GM19372 (cell line): ENCODE measurements around the gene FAM110D.

Experiments
- ATAC-seq: cut with Tn5 transposase; IDR thresholded peaks from one replicate; pipeline ENCODE4 v1.9.1; 2021; ENCODE audit warnings: mild to moderate bottlenecking, low read depth, moderate library complexity; ENCODE audit not compliant: unreplicated experiment

The FAM110D gene

GRCh38 chr1:26158908-26159742 is at the start of gene FAM110D:
FAM110D (plus strand) TSS chr1:26159079; CDS start chr1:26161292, 2,213 bp downstream.
- no peak for ATAC-seq

DNA sequence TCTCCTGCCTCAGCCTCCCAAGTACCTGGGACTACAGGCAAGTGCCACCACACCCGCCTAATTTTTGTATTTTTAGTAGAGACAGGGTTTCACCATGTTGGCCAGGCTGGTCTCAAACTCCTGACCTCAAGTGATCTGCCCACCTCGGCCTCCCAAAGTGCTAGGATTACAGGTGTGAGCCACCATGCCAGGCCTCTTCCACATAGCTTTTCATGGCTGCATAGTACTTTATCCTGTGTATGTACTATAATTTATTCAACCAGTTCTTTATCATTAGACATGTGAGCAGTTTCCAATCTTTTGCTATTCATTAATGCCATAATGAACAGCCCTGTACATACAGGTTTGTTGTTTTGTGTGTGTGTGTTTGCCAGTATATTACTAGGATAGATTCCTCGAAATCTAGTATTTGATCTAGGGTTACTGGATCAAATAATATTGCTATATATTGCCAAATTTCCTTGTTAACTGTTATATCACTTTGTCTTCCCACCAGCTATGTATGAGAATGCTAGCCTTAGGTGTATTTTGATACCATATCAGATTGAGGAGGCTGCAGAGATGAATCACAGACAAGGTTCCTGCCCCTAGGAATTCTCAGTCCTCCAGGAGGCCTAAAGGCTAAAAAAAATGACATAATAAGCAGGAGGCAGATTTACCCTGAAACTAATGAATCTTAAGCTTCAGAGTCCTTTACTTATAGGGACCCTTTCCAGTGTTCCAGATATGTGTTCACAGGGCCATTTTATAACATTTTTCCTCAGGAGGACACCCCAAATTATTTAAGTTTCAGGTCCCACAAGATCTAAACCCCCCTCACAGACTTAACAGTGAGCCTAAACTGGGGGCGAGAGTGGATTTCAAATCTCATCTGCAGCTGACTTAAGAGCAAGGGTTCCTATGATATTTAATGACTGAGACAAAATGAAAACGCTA is 49.4 kb upstream of the FAM110D start:
- no peak for ATAC-seq

DNA sequence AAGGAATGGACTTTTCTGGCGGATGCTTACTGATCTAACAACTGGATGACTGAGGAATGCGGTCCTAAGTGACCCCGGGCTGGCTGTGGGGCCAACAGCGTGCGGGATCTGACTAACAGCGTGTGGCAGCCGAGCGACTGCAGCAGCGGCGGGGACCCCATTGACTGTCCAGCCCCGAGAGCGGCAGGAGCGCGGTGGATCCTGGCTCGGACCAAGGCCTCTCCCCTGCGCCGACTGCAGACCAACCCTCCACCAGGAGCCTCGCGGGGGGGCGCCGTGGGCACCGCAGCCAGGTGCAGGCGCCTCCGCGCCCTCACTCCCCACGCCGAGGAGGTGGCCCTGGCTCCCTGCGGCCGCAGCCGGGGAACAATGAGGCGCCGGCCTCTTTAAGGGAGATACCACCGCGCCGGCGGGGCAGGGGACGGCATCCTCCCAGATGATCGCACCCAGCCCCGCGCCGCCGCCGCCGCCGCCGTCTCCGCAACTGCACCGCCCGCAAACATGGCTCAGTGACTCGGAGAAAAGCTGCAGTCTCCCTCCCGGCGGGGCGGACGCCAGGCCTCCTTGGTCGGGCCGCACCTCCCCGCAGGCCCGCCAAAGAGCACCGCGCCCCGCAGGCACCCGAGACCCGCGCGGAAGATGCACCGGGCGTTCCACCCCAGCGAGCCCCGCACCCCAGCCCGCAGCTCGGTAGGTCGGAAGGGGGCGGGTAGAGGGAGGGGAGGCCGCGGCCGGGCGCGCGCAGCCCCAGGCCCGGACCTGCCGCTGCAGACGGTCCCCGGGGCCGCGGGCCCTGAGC is 47.9 kb upstream of the FAM110D start:
- peak; percentile 41 for ATAC-seq

DNA sequence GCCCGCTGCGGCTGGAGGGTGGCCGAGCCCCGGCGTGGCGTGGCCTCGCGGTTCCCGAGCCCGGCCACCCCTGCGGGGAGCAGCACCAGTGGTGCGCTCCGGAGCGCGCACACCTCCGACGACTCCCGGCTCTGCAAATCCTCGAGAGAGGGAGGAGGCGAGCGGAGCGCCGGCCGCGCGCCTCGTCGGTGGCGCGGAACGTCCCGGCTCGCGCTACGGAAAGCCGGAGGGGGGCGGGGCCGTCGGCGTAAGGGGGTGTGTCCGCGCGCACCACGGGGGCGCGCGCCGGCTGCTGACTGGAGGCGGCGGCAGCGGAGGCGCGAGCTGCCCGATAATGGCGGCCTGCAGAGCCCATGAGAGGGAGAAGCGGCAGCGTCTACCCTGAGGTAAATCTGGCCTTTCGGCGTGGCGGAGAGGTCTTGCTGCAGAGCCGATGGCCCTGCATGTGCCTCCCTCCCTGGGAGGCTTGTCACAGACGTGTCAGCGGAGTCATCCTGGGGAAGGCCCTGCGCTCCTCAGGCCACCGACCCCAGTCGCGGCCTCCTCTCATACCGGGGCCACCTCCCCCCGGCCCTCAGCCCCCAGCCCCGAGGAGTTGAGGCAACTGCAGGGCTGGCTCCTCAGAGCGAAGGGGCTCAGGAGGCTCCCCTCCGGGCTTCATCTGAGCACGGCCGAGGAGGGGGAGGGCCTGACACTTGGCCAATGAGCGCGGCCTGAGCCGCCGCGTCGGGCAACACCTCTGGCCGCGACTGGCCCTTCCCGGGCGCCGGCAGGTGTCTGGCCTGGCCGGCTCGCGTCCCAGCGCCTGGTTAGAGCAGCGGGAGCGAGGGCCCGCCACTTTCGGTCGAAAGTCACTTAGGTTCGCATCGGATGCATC is 47.1 kb upstream of the FAM110D start, which contains the start of gene PDIK1L:
PDIK1L (plus strand) TSS at position 295 of the 877 bp plus-strand sequence. CDS start 2,485 bp downstream, outside the sequence.
- peak; percentile 72 for ATAC-seq

- no peak for ATAC-seq
Measured at GRCh38 chr1:26112407-26112775, 46.5 kb upstream of the FAM110D start.

- no peak for ATAC-seq
Measured at GRCh38 chr1:26114165-26114927, 44.5 kb upstream of the FAM110D start.

DNA sequence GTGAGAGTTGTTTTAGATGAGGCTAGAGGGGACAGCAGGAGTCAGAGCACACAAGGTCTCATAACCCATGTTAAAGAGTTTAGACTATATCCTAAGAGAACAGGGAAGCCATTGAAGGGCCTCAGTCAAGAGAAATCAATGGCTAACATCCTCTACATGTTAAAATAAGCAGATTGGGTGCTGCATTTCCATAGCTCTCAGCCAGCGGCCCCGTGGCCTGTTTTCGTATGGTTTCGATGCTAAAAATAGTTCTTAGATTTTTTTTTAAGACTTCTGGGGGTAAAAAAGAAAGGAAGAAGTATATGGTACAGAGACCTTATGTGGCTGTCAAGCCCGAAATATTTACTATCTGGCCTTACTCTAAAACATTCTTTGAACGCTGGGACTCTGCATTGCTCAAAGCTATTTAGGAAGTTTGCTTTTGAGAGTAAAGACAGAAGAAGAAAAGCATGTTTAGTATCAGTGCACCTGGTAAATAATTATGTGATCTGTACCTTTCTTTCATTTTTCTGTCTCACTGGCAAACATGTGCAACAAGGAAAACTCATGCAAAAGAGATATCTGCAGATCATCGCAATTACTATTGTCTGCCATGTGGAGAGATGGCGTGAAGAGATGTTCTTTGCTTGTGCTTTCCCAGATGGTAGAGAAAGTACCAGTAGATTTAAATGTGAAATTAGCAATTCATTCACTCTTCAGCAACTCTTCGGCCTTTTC is 38.8 kb upstream of the FAM110D start:
- no peak for ATAC-seq

DNA sequence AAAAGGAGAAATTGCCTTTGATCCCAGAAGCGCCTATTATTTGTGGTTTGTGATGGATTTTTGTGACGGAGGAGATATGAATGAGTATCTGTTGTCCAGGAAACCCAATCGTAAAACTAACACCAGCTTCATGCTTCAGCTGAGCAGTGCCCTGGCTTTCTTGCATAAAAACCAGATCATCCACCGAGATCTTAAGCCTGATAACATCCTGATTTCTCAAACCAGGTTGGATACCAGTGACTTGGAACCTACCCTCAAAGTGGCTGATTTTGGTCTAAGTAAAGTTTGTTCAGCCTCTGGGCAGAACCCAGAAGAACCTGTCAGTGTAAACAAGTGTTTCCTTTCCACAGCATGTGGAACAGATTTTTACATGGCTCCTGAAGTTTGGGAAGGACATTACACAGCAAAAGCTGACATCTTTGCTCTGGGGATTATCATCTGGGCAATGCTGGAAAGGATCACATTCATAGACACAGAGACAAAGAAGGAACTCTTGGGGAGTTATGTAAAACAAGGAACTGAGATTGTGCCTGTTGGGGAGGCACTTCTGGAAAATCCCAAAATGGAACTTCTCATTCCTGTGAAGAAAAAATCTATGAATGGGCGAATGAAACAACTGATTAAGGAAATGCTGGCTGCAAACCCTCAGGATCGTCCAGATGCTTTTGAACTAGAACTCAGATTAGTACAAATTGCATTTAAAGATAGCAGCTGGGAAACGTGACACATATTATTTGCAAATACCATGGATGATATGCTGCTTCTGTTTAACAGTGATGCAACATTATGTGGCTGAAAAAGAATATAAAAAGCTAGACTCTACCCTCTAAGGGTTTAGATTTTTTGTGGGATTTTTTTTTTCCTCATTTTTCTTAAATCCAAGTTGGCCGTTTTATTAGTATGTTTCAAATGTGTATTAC is 36.8 kb upstream of the FAM110D start:
- ATAC-seq = no peak

DNA sequence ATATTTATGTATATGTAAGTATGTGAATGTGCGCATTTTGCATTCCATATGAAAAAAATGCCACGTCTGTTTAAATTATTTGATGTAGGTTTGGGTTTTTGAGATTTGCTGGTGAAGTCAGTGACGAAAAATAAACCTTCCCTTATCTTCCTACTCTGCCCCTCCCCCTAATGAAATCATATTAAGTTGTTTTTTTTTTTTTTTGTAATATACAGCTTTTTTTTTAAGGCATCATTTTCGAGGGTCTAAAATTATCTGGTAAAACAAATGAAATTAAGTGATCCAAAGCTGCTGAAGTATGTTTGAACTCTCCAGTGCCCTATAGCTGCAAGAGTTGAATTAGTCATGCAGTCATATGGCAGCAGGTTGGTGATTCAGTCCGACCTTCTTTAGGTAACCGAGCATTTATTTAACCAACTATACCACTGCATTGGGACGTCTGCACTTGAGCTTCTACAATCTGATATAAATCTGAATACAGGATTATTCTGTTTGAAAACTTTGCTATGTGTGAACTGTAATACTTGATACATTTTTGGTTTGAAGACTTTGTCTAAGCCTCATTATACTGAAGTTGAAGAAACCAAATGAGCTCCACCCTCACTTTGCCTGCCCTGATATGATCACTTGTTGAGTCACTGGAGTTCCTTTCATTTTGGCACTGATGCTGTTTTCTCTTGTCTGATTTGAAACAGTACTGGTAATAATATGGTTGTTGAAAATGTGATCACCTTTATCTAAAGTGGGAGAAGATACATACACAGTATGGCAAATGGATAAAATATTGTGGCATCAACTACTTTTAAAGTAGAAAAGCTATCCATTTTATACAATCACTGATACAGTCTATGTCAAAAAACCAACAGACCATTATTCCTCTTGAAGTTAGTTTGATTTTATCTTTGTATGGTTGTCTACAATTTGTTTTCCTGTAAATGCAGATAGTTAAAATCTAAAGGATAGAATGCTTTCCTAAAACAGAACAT is 35.6 kb upstream of the FAM110D start:
- ATAC-seq = no peak

DNA sequence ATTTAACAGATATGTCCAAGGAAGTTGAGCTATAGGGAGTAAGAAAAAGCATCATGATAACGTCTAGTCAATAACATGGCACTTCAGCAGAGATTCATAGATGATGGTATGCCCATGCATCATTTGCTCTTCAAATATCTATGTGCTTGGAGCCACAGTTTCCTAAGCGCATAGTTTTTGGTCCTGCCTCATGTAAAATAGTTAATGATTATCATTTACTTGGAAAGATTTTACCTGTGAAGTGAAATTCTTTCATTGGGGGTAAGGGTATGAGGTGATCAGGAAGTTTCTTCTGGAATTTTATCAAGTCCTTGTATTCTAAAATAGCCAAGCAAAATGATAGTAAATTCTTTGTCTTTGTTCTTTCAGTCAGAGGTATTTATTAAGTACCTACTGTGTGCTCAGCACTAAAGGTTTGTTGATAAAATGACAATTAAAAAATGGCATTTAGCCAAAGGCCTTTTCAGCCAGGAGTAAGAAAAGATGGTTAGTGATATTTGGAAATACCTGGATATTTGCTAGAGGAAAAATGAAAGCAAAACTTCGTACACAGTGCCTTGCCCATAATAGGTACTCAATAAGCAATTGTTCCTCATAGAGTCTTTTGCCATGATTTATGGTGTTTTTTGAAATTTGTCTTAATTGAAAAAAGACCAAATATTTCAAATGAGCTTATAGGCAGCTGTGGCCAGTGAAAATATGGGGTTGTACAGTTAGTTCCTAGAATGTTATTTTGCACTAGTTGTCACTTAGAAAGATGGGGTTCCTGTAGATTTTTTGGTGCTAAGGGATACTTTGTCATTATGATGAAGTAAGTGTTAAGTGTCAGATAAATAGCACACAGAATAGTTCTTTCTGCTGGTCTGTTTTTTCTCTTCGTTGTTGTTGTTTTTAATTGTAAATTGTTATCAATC is 34.2 kb upstream of the FAM110D start:
- no peak for ATAC-seq

DNA sequence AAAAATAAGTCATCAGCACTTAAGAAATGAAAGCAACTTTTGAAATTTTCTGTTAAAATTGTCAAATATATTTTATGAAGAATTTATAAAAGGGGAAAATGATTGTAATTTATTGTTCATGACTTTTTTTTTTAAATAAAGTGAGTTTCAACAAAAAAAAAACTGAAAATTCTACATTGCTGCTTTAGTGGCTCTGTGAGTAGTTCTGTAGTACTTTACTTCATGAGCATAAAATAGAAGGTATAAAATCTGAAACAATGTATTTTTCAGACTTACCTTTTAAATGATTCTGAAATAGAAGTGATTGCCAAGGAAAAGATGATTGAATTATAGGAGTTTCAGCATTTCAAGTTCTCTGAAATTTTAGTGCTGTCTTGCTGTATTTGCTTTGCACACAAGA is 33.5 kb upstream of the FAM110D start:
- ATAC-seq = no peak

DNA sequence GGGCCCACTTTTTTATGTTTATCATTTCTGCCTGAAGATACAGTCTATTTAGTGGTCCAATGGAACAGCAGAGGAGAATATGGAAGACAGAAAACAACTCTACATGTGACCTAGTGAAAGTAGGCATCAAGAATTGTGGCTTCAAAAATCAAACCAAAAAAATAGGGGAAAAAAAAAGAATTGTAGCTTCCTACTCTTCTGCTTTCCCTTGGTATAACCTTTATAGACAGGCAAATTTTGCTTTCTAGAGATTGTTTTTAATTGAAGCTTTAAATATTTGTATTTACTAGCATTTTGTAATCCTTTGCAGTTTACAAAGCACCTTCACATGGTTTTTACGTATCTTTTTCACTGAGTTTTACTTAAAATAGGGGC is 32.9 kb upstream of the FAM110D start:
- no peak for ATAC-seq

- peak; percentile 90 for ATAC-seq
Measured at GRCh38 chr1:26126321-26127084, 32.4 kb upstream of the FAM110D start.
